IPS DF 19.7 (cell line): Measurements from ENCODE around the gene CRHR2.
A peak's percentile ranks its signal among the peaks of the same experiment; 100 is the strongest.

Source experiments
- DNase-seq: peaks from one replicate; pipeline ENCODE4 v3.0.0-alpha.2; 2013; ENCODE audit warnings: low read depth, low spot score

CRHR2 gene

GRCh38 chr7:30679664-30680063 lies 2.6 kb downstream of the CRHR2 start:
- no peak for DNase-seq

- DNase-seq, result no peak
Observed at GRCh38 chr7:30678805-30679204, 3.5 kb downstream of the CRHR2 start.

GRCh38 chr7:30674876-30675275 lies 7.4 kb downstream of the CRHR2 start:
- DNase-seq, result no peak

GRCh38 chr7:30674420-30674819 lies 7.8 kb downstream of the CRHR2 start:
- DNase-seq, result no peak

- peak; percentile 65 for DNase-seq
Observed at GRCh38 chr7:30671793-30672465, 10.3 kb downstream of the CRHR2 start.

GRCh38 chr7:30668102-30668501 lies 14.2 kb downstream of the CRHR2 start:
- DNase-seq, result no peak

- DNase-seq, result no peak
Observed at GRCh38 chr7:30667172-30667571, 15.1 kb downstream of the CRHR2 start.

GRCh38 chr7:30665449-30665848 lies 16.8 kb downstream of the CRHR2 start:
- no peak for DNase-seq

GRCh38 chr7:30665043-30665442 lies 17.2 kb downstream of the CRHR2 start:
- no peak for DNase-seq

- no peak for DNase-seq
Observed at GRCh38 chr7:30664184-30664885, 17.9 kb downstream of the CRHR2 start.

- DNase-seq, result no peak
Observed at GRCh38 chr7:30663414-30663813, 18.8 kb downstream of the CRHR2 start.

- DNase-seq, result no peak
Observed at GRCh38 chr7:30662431-30662939, 19.8 kb downstream of the CRHR2 start.

- no peak for DNase-seq
Observed at GRCh38 chr7:30661926-30662325, 20.3 kb downstream of the CRHR2 start.

GRCh38 chr7:30660331-30661255 lies 21.7 kb downstream of the CRHR2 start:
- no peak for DNase-seq

GRCh38 chr7:30659312-30659711 lies 22.9 kb downstream of the CRHR2 start:
- DNase-seq, result no peak

- no peak for DNase-seq
Observed at GRCh38 chr7:30658479-30659074, 23.7 kb downstream of the CRHR2 start.

- no peak for DNase-seq
Observed at GRCh38 chr7:30657131-30657530, 25.1 kb downstream of the CRHR2 start.

- no peak for DNase-seq
Observed at GRCh38 chr7:30656006-30656957, 26.0 kb downstream of the CRHR2 start.

GRCh38 chr7:30655096-30655970 lies 26.9 kb downstream of the CRHR2 start:
- DNase-seq, result no peak
